Memory B cell (primary cell): ENCODE results near the gene PARP12.

Experiments used
- ATAC-seq: fragments of 150-1000 bp; cut with Tn5 transposase; 2 replicates; pipeline ENCODE4 v1.10.0; 2021; ENCODE audit warnings: low read depth, mild to moderate bottlenecking, moderate library complexity
- DNase-seq, 2 donors: peaks; one replicate each; pipeline ENCODE4 v3.0.0; 2022; ENCODE audit warnings: low spot score in 2 of 2
- H3K27ac Mint-ChIP-seq: one replicate; pipeline ENCODE4 v1.8.0; 2022; ENCODE audit warnings: mild to moderate bottlenecking, moderate library complexity, mixed read lengths
- H3K27me3 Mint-ChIP-seq: one replicate; pipeline ENCODE4 v1.8.0; 2022; ENCODE audit warnings: mixed read lengths
- H3K36me3 Mint-ChIP-seq: one replicate; pipeline ENCODE4 v1.8.0; 2022; ENCODE audit warnings: mild to moderate bottlenecking, mixed read lengths
- H3K4me1 Mint-ChIP-seq: one replicate; pipeline ENCODE4 v1.8.0; 2022; ENCODE audit warnings: mixed read lengths
- H3K4me3 Mint-ChIP-seq: one replicate; pipeline ENCODE4 v1.8.0; 2022; ENCODE audit warnings: mild to moderate bottlenecking, moderate library complexity, mixed read lengths
- H3K9me3 Mint-ChIP-seq: one replicate; pipeline ENCODE4 v1.8.0; 2022; ENCODE audit warnings: mixed read lengths

The PARP12 gene

GRCh38 chr7:140070546-140070945 is 7.8 kb upstream of the PARP12 start:
- peaks cover 5% of the 10 kb centered on the region for H3K27me3 Mint-ChIP-seq
- peaks cover 20% of the 10 kb centered on the region for H3K9me3 Mint-ChIP-seq
- H3K4me3 Mint-ChIP-seq = no peak overlapping the region
- ATAC-seq = no peak
- no peak overlapping the region for H3K27ac Mint-ChIP-seq
- peaks cover 5% of the 10 kb centered on the region for H3K4me1 Mint-ChIP-seq
- peaks cover 15% of the 10 kb centered on the region for H3K36me3 Mint-ChIP-seq
- no peak for DNase-seq

- Mint-ChIP-seq H3K27me3 (peaks cover 1% of the 10 kb centered on the region), H3K9me3 (peaks cover 20% of the 10 kb centered on the region), H3K36me3 (peaks cover 15% of the 10 kb centered on the region), H3K27ac (no peak overlapping the region), H3K4me1 (no peaks in the 10 kb centered on the region), H3K4me3 (no peak overlapping the region)
- ATAC-seq (no peak), DNase-seq (no peak)
Measured at GRCh38 chr7:140069298-140069949, 6.7 kb upstream of the PARP12 start.

DNA sequence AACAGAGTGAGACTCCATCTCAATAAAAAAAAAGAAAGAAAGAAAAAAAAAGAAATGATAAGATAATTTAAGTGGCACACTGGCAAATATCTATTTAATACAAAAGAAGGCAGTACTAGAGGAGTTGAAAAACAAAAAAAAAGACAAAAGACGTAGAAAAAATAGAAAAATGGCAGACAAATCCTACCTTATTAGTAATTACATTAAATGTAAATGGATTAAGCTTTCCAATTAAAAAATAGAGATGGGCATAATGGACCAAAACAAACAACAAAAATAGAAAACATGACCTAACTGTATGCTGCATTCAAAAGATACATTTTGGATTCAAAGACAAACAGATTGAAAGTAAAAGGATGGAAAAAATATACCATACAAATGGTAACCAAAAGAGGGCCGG is 5.3 kb upstream of the PARP12 start:
- Mint-ChIP-seq H3K36me3 (peaks cover 15% of the 10 kb centered on the region), H3K4me1 (peaks cover 2% of the 10 kb centered on the region), H3K4me3 (no peak overlapping the region), H3K27ac (no peak overlapping the region), H3K27me3 (no peaks in the 10 kb centered on the region), H3K9me3 (peaks cover 22% of the 10 kb centered on the region)
- no peak for DNase-seq
- ATAC-seq = no peak

GRCh38 chr7:140067052-140067451 is 4.3 kb upstream of the PARP12 start:
- Mint-ChIP-seq H3K4me3 (no peak overlapping the region), H3K4me1 (peaks cover 2% of the 10 kb centered on the region), H3K36me3 (peaks cover 15% of the 10 kb centered on the region), H3K9me3 (peaks cover 22% of the 10 kb centered on the region), H3K27ac (no peak overlapping the region), H3K27me3 (no peaks in the 10 kb centered on the region)
- DNase-seq (no peak), ATAC-seq (no peak)

GRCh38 chr7:140062118-140062527 is 628 bp downstream of the PARP12 start:
- no peaks in the 10 kb centered on the region for H3K27me3 Mint-ChIP-seq
- peaks cover 12% of the 10 kb centered on the region for H3K9me3 Mint-ChIP-seq
- peaks cover 24% of the 10 kb centered on the region for H3K36me3 Mint-ChIP-seq
- peak overlapping the region; percentile 95 for H3K27ac Mint-ChIP-seq
- DNase-seq (peak; percentile 52 to 59), ATAC-seq (peak; percentile 67)
- H3K4me3 Mint-ChIP-seq = peak overlapping the region; percentile 98
- peaks cover 29% of the 10 kb centered on the region for H3K4me1 Mint-ChIP-seq

- H3K4me1 Mint-ChIP-seq = peaks cover 30% of the 10 kb centered on the region
- H3K36me3 Mint-ChIP-seq = peaks cover 23% of the 10 kb centered on the region
- H3K9me3 Mint-ChIP-seq = peaks cover 8% of the 10 kb centered on the region
- DNase-seq (no peak), ATAC-seq (no peak)
- H3K4me3 Mint-ChIP-seq = peak overlapping the region; percentile 98
- peak overlapping the region; percentile 95 for H3K27ac Mint-ChIP-seq
- no peaks in the 10 kb centered on the region for H3K27me3 Mint-ChIP-seq
Measured at GRCh38 chr7:140061607-140061930, 1.2 kb downstream of the PARP12 start.

DNA sequence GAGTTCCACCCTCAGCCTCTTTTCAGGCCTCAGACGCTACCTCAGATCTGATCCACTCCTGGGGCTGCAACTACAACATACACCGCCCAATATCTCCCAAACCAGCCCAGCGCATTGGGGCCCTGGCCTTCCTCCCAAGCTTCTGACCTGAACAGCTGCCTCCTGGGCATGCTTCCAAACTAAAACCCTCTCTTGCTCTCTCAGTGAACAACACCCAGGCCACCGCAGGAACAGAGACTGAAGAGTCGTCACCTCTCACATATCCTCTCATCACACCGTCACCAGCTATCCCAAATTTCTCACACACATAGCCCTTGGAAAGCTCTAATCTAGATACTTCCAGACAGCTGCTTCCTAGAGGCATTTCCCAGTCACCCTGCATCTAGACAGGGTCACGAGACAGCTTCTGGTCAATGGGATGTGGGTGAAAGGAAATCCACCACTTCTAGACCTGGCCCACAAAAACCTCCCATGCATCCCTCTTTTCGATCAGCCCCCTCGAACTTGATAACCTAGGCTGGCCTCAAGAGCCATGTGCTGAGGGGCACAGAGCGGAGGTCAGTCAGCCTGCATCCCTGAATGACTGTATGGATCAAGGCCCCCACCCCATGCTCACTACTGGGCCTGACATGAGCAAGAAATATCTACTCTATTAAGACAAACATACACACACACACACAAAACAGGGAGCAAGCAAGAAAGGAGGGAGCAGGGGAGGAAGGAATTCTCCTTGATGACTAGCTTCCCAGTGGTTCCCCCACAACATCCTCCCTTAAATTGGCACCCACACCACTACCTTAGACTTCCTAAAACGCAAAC is 1.8 kb downstream of the PARP12 start:
- peaks cover 32% of the 10 kb centered on the region for H3K4me1 Mint-ChIP-seq
- DNase-seq = no peak

GRCh38 chr7:140060243-140060630 is 2.5 kb downstream of the PARP12 start:
- H3K9me3 Mint-ChIP-seq = peaks cover 1% of the 10 kb centered on the region
- peak overlapping the region; percentile 98 for H3K4me3 Mint-ChIP-seq
- ATAC-seq = no peak
- DNase-seq = no peak
- H3K4me1 Mint-ChIP-seq = peaks cover 36% of the 10 kb centered on the region
- no peaks in the 10 kb centered on the region for H3K27me3 Mint-ChIP-seq
- H3K36me3 Mint-ChIP-seq = peaks cover 27% of the 10 kb centered on the region
- H3K27ac Mint-ChIP-seq = peak overlapping the region; percentile 95

More for the DNA sequence above, 1.8 kb downstream of the PARP12 start:
- H3K27ac Mint-ChIP-seq = peak overlapping the region; percentile 95
- peaks cover 23% of the 10 kb centered on the region for H3K36me3 Mint-ChIP-seq
- ATAC-seq = no peak
- H3K4me3 Mint-ChIP-seq = peak overlapping the region; percentile 98
- peaks cover 3% of the 10 kb centered on the region for H3K9me3 Mint-ChIP-seq
- H3K27me3 Mint-ChIP-seq = no peaks in the 10 kb centered on the region

- H3K9me3 Mint-ChIP-seq = peaks cover 1% of the 10 kb centered on the region
- H3K27me3 Mint-ChIP-seq = no peaks in the 10 kb centered on the region
- H3K4me1 Mint-ChIP-seq = peaks cover 41% of the 10 kb centered on the region
- ATAC-seq = no peak
- peaks cover 27% of the 10 kb centered on the region for H3K36me3 Mint-ChIP-seq
- DNase-seq = no peak
- peak overlapping the region; percentile 95 for H3K27ac Mint-ChIP-seq
- peak overlapping the region; percentile 98 for H3K4me3 Mint-ChIP-seq
Measured at GRCh38 chr7:140059273-140060242, 3.2 kb downstream of the PARP12 start.

GRCh38 chr7:140058517-140058916 is 4.2 kb downstream of the PARP12 start:
- no peak for ATAC-seq
- no peak overlapping the region for H3K4me3 Mint-ChIP-seq
- peaks cover 48% of the 10 kb centered on the region for H3K4me1 Mint-ChIP-seq
- H3K36me3 Mint-ChIP-seq = peaks cover 27% of the 10 kb centered on the region
- no peaks in the 10 kb centered on the region for H3K9me3 Mint-ChIP-seq
- DNase-seq = no peak
- no peaks in the 10 kb centered on the region for H3K27me3 Mint-ChIP-seq
- H3K27ac Mint-ChIP-seq = peak overlapping the region; percentile 95

DNA sequence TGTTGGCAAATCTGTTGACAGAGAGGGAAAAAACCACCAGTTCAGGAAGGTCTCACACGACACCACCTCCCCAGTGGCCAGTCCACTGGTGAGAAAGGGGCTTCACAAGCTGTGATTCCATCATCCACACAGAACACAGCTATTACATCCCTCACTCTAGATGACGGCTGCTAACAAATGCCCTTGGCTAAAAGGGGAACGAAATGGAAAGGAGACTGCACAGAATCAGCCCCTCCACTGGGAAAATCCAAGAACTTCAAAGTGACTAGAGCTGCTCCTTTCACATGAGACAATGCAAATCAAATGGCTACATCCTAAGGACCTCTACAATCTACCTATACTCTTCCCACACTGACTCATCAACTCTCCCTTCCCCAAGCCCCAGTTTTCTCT is 5.6 kb downstream of the PARP12 start:
- peak overlapping the region; percentile 12 for H3K27ac Mint-ChIP-seq

DNA sequence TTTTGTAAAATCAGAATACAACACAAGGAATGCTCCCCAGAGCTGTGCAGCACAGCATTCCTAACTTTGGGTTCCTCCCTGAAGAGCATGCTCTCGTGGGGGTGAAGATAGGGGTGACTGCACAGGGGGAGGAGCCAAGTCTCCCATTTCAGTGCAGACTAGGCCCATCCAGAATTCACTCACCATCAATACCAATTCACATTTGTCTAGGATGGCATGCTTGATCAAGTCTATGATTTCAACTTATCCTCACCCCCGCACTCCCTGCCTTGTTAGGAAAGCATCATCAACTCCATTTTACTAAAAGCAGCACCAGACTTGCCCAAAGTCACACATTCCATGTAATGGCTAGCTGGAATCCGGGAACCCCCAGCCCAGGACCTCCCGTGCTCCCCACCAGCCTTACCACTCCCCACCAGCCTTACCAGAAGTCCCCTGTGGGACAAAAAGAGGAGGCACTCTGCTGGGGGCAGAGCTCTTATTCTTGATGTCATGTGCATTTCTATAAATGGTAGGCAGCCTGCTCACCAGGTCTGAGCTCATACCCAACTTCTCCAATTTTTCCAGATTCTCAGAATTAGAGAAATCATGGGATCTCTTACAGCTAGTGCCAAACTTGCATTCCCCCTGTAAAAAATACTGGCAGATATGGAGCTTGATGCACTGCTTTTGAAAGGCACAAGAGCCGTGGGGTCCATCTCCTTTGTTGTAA is 6.2 kb downstream of the PARP12 start:
- Mint-ChIP-seq H3K36me3 (peaks cover 31% of the 10 kb centered on the region), H3K27ac (peak overlapping the region; percentile 60), H3K4me1 (peaks cover 58% of the 10 kb centered on the region), H3K4me3 (no peak overlapping the region), H3K27me3 (no peaks in the 10 kb centered on the region), H3K9me3 (no peaks in the 10 kb centered on the region)
- no peak for ATAC-seq
- DNase-seq = no peak

More for the DNA sequence above, 5.6 kb downstream of the PARP12 start:
- Mint-ChIP-seq H3K4me1 (peaks cover 57% of the 10 kb centered on the region), H3K36me3 (peaks cover 28% of the 10 kb centered on the region), H3K27me3 (no peaks in the 10 kb centered on the region), H3K4me3 (no peak overlapping the region), H3K9me3 (no peaks in the 10 kb centered on the region)
- DNase-seq (no peak), ATAC-seq (no peak)

DNA sequence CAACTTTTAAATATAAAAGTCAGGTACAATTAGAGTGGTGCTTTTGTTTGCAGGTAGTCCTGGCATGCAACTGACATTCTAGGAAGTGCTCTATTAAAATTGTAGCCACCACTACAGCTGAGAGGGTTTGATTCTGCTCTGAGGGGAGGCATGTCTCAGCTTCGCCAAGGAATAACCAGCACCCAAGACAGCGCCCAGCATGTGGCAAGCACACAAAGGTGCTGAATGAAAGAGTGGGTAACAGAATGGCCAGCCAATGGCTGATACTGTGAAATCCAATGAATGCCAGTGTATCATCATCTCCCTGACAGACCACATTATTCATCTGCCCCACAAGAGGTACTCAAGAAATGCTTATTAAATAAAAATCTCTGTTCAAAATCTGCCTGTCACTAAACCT is 6.9 kb downstream of the PARP12 start:
- DNase-seq = no peak
- H3K36me3 Mint-ChIP-seq = peaks cover 30% of the 10 kb centered on the region
- peak overlapping the region; percentile 60 for H3K27ac Mint-ChIP-seq
- no peaks in the 10 kb centered on the region for H3K27me3 Mint-ChIP-seq
- peaks cover 50% of the 10 kb centered on the region for H3K4me1 Mint-ChIP-seq
- no peak for ATAC-seq
- H3K4me3 Mint-ChIP-seq = no peak overlapping the region
- no peaks in the 10 kb centered on the region for H3K9me3 Mint-ChIP-seq
